Measurements from ENCODE around the gene SMYD2.

DNA sequence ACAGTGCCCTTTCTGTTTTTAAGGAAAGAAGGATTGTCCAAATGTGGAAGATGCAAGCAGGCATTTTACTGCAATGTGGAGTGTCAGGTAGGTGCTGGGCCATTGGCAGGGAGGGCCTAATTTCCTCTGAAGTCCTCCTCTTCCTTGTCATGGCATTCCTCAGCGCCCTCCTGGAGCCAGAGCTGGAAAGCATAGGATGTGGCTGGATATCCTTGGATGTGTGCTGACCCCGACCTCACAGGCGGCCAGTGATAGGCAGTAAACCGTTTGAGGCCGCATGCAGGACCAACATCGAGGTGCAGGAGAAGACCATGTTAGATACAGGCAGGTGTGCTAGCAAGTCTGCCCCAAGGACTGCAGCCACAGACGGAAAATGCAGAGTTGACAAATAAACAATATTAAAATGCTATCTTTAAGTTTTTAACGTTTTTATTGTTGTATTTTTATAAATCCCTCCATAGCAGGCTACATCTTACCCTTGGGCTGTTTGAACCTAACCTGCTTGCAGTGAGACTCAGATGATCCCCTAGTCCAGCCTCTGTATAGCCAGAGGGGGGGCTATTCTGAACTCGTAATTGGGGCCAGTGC, 24.3 kb downstream of the SMYD2 start:
- no peak for TF ChIP-seq CTCF (conservative IDR thresholded peaks at IDR 0.05; ENCODE audit: low read depth, low read length)
- no peak for TF ChIP-seq EZH2 (IDR thresholded peaks at IDR 0.05; ENCODE audit: borderline replicate concordance, low read depth, low read length, poor library complexity, severe bottlenecking)

Data from A673 (cell line).